ENCODE results near the gene ZNF443.
"Not testable (repeated sequence)": the region's sequence is repeated elsewhere in the genome, so short reads cannot be mapped to it uniquely, and the experiment has no call there.

The ZNF443 gene
- total RNA-seq, result 4.6 to 11.5 (median 4.7) reads per million in 3 experiments

DNA sequence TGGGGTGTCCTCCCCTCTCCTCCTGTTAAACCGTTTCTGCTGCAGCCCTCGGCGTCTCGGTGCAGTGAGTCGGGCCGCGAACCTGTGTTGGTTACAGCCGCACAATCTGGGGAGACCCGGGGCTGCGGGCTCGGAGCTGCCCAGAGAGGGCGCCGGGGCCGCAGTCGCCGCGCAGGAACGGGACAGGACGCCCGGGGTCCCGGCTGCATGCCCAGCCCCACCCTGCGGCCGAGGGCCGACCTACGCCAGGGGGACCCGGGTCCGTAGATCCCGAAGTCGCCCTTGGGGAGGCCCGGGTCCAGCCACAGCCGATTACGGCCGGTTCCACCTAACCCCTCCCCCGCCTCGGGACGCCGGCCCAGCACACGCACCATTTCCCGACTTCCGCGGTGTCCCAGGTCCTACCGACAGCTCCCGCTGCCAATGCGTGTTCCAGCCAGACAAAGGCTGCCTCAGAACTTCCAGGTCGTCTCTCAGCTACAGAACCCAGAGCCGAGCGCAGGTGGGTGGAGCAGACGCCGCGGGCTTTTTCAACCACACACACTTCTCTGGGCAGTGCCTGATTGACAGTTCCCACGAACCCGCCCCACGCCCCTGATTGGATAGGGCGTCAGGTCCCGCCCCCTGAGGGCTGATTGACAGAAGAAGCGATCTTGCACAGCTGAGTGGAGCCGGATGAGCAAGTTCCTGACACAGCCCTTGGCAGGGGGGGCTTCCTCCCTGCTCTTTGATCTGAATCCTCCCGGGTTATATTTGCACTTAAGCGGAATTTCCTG is at the start of gene ZNF443:
ZNF443 (minus strand) TSS at position 481 of the 776 bp plus-strand sequence; CDS start at position 374, 107 bp downstream.
- peak; percentile 97 for DNase-seq

DNA sequence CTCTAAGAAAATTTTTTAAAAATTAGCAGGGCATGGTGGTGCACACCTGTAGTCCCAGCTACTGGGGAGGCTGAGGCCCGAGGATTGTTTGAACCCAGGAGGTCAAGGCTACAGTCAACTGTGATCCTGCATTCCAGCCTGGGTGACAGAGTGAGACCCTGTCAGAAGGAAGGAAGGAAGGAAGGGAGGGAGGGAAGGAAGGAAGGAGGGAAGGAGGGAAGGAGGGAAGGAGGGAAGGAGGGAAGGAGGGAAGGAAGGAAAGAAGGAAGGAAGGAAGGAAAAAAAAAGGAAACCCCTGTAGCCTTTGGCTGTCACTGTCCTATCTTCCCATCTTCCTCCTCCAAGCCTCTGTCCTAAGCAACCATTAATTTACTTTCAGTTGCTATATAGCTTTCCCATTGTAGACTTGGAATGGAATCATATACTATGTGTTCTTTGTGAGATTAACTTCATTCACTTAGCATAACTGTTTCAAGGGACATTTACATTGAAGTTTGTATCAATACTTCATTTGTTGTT is 45.5 kb upstream of the ZNF443 start:
- not testable (repeated sequence) for DNase-seq

DNA sequence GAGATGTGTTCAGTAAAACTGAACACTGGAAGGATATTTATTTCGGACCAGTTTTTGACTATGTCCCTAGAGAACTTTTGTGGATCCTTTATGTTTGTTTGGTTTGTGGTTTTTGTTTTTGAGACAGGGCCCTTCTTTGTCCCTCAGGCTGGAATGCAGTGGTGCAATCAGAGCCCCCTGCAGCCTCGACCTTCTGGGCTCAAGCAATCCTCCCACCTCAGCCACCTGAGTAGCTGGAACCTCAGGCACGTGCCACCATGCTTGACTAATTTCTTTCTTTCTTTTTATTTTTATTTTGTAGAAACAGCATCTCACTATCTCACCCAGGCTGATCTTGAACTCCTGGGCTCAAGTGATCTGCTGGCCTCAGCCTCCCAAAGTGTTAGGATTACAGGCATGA is 44.8 kb upstream of the ZNF443 start:
- DNase-seq, result no peak

DNA sequence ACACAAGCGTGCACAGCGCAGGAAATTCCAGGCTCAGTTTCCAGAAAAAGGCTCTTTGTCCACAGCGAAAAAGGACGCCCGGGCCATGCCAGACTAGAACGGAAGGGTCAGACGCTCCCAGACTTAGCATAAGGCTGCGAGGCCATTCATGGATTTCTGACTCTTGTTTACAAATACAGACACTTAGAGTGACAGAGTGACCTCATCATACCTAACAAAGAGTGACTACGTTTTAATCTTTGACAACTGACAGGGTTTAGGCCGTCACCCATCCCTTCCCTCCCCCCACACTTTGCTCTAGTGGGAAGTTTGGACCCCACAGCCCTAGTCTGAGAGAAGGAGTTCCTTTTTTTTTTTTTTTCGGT is 44.2 kb upstream of the ZNF443 start:
- DNase-seq, result no peak

DNA sequence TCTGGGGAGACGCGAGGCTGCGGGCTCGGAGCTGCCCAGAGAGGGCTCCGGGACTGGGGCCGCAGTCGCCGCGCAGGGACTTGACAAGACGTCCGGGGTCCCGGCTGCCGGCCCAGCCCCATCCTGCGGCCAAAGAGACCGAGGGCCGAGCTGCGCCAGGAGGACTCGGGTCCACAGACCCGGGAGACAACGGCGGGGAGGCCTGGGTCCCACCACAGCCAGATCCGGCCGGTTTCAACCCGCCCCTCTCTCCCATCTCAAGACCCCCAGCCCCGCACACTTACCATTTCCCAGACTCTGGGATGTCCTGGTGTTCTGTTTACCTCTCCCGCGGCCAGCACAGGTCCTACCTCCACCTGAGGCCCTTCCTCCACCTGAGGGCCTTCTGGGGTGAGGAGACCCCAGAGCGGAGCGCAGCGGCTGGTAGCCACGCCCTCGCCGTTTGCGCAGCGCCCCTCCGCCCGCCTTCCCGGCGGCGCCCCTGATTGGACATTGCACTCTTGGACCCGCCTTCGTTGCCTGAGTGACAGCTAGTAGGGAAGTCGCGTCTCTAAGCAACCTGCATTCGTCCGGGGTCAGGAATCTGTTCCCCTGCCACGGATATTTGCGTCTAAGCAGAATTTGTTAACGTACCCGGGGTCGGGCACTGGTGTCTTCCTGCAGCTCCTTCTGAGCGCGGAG is 43.7 kb upstream of the ZNF443 start, which contains the start of gene ZNF709:
ZNF709 (minus strand) TSS at position 446 of the 681 bp plus-strand sequence; CDS start at position 287, 159 bp downstream.
- peak; percentile 82 for DNase-seq

DNA sequence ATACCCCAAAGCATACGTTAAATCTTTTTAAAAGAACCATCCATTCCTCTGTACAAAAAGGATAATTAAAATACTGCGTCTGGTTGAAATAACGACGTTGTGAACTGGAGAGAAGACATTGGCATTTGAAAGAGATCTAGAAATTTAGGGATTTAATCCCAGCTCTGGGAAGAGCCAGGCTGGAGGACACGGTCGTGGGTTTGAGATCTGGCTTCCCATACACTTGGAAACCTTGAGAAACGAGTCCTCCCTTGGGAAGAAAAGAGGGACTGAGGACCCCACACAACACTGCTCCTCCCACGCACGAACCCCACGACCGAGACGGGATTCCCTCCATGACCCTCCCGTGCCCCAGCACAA is 43.2 kb upstream of the ZNF443 start:
- DNase-seq, result no peak

DNA sequence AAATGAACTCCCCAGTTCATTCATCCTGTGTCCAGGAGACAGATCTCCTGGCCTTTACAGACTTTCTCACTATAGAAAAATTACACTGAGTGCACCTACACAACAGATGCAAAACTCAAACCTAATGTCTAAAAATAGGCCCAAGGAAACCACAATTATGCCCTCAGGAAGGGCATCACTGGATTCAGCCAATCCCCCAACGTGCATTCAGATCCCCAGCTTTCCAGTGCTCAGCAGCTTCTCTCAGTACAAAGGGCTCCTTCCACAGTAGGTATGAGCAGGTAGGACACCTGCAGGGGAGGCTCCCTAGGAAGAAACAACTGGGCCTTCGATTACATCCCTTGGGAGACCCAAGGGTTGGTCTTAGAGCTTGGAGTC is 41.7 kb upstream of the ZNF443 start:
- no peak for DNase-seq

DNA sequence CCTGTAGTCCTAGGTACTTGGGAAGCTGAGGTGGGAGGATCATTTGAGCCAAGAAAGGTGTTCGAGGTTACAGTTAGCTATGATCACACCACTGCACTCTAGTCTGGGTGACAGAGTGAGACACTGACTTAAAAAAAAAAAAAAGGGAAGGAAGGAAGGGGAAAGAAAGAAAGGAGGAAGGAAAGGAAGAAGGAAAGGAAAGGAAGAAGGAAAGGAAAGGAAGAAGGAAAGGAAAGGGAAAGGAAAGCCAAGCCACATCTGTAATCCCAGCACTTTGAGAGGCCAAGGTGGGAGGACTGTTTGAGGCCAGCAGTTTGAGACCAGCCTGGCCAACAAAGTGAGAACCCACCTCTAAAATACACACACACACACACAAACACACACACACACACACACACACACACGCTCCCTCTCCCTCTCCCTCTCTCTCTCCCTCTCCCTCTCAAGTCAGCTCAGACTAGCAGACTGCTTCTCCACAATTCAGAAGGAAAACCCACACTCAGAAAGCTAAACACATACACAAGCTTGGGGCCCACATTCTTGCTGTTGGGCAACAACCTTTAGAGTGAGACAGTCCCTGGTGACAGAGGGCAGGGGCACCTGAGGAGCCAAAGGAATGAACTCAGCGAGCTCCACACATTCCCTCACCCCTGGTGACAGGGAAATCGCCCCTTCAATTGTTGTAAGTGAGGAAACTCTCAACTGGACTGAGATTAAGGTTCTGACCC is 41.1 kb upstream of the ZNF443 start:
- no peak for DNase-seq

DNA sequence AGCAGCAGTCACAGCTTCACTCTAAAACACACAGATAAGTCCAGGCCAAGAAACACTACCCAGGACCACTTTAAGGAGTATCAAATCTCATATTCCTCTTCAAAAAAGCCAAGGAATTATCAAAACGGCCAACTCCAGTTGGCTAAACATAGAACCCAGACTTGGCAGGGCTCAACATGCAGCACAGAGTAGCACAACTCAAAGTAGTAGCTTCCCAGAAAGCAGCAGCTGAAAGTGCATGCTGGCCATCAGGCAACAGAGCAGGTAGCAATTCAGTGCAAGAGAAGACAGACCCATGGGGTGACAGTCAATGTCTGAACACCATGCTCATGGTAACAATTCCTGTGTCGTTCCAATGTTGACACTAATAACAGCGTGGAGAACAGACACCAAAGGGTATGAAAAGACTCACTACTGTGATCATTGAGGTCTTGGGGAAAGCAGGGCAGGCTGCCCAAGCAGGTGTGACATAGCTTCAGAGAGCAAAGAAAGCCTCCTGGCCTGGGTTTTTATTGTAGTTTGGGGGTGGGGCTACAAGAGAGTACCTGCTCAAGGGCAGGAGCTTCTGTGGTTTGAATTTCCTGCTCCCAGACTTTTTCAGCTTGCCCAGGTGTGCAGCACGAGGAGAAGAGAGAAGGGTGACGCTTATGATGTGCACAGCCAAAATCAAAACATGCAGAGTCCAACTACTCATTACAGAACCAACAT is 37.6 kb upstream of the ZNF443 start:
- peak; percentile 3 for DNase-seq

DNA sequence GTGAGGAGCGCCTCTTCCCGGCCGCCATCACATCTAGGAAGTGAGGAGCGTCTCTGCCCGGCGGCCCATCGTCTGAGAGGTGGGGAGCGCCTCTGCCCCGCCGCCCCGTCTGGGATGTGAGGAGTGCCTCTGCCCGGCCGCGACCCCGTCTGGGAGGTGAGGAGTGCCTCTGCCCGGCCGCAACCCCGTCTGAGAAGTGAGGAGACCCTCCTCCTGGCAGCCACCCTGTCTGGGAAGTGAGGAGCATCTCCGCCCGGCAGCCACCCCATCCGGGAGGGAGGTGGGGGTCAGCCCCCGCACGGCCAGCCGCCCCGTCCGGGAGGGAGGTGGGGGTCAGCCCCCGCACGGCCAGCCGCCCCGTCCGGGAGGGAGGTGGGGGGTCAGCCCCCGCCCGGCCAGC is 26.8 kb upstream of the ZNF443 start:
- not testable (repeated sequence) for DNase-seq

DNA sequence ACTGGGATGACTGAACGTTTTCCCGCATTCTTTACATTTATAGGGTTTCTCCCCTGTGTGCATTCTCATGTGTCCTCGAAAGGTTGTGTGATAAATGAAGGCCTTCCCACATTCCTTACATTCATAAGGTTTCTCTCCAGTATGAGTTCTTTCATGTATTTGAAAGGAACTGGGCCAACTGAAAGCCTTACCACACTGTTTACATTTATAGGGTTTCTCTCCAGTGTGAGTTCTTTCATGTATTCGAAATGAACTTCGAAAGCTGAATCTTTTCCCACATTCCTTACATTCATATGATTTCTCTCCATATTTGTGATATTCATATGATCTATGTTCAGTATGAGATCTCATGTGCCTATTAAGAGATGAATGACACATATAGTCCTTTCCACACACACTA is 24.4 kb upstream of the ZNF443 start:
- DNase-seq, result no peak

DNA sequence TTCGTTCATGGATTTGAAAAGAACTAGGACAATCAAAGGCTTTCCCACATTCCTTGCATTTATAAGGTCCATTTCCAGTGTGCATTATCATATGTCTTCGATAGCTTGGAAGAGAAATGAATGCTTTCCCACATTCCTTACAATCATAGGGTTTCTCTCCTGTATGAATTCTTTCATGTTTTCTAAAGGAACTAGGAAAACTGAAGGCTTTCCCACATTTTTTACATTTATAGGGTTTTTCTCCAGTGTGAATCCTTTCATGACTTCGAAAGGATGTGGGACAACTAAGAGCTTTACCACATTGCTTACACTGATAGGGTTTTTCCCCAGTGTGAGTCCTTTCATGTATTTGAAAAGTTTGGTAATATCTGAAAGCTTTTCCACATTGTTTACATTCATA is 23.9 kb upstream of the ZNF443 start:
- DNase-seq, result no peak

DNA sequence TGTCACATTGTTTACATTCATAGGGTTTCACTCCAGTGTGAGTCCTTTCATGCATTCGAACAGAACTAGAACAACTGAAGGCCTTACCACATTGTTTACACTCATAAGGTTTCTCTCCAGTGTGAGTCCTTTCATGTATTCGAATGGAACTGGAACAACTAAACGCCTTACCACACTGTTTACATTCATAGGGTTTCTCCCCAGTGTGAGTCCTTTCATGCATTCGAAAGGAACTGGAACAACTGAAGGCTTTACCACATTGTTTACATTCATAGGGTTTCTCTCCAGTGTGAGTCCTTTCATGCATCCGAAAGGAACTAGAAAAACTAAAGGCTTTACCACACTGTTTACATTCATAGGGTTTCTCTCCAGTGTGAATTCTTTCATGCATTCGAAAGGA is 23.3 kb upstream of the ZNF443 start:
- not testable (repeated sequence) for DNase-seq

DNA sequence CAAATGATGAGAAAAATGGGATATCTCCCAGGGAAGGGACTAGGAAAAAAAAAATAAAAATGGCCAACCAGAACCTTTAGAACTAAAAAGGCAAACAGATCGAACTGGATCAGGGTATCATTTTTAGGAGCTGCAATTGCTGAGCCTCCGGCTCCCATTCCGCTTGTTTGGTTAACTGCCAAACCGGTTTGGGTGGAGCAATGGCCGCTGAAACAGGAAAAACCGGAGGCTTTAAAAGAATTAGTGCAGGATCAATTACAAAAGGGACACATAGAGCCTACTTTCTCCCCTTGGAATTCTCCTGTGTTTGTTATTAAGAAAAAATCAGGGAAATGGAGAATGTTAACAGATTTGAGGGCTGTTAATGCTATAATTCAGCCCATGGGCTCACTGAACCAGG is 12.7 kb upstream of the ZNF443 start:
- DNase-seq, result no peak

DNA sequence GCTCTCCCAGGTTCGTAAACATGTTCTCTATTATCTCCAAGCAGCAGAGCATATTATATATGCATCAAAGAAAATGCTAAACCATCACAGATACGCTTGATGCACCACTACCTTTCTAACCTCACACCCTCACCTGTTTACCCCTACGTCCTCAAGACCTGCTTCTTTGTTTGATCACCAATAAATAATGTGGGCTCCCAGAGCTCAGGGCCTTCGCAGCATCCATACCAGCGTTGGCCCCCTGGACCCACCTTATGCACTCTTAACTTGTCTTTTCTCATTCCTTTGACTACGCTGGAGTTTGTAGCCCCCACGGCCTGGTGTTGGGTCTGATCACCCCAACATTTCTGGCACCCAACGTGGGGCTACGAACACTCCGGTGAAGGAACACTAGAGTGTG is 10.0 kb upstream of the ZNF443 start:
- no peak for DNase-seq

DNA sequence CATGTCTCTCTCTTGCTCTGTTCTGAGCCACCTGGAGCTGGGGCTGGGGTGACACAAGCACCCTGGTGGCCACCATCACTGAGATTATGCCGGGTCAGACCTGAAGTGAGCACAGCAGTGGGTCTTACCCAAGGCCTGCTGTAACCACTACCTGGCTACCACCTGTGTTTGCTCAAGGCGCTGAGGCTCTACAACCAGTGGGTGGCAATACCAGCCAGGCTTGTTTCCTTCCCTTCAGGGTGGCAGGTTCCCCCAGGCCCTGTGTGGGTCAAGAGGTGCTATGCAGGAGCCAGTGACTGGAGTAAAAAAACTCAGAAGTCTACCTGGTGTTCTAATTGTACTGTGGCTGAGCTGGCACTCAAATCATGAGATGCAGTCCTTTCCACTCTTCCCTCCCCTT is 8.0 kb upstream of the ZNF443 start:
- DNase-seq, result no peak

DNA sequence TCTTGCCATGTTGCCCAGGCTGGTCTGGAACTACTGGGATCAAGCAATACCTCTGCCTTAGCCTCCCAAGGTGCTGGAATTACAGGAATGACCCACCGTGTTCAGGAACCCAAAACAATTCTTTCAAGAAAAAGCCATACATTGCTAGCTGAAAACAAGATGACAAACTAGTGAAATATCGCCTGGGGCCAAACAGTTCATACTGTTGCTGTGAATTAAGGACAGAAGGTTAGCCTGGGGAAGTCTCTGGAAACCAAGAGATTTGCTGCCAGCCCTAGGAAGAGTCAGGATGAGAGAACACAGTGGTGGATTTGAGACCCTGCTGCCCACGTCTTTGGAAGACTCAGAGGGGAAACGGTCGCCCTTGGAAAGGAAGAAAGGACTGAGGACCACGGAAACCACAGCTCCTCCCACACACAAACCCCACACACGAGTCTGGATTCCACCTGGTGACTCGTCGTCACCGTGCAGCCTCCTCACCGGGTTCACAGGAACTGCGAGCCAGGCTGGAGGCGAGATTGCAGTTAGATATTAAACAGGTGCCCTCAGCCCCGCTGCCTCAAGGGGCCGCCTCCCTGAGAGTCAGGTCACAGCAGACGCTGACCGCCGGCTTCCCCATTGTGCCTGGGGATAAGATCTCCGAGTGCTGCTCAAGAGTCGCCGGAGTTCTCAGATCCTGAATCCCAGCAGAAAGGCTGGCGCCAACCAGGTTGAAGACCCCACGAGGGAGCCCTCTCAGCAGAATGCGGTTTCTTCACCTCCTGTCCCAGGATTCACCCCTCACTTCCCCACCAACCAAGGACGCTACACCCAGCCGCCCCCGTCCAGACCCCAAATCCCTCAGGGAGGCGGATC is 908 bp downstream of the ZNF443 start:
- peak; percentile 24 for DNase-seq

DNA sequence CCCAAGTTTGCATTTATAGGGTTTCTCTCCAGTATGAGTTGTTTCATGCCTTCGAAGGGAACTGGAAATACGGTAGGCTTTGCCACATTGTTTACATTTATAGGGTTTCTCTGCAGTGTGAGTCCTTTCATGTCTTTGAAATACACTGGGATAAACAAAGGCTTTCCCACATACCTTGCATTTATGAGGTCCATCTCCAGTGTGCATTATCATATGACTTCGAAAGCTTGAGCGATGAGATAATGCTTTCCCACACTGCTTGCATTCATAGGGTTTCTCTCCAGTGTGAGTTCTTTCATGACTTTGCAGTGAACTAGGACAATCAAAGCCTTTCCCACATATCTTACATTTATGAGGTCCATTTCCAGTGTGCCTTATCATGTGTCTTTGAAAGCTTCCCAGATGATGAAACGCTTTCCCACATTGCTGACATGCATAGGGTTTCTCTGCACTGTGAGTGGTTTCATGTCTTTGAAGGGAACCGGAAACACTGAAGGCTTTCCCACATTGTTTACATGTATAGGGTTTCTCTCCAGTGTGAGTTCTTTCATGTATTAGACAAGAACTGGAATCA is 10.0 kb downstream of the ZNF443 start:
- DNase-seq, result not testable (repeated sequence)

DNA sequence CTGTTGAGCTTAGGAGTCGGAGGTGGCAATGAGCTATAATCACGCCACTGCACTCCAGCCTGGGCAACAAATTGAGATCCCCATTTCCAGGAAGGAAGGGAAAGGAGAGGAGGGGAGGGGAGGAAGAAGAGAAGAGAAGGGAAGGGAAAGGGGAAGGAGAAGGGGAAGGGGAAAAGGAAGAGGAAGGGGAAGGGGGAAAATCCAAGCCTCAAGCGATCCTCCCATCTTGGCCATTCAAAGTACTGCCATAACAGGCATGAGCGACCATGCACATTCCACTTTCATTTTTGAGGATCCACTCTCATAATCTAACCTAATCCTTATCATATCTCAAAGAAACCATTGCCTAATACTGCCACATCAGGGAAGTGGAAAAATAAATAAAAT is 14.9 kb downstream of the ZNF443 start:
- DNase-seq, result no peak

DNA sequence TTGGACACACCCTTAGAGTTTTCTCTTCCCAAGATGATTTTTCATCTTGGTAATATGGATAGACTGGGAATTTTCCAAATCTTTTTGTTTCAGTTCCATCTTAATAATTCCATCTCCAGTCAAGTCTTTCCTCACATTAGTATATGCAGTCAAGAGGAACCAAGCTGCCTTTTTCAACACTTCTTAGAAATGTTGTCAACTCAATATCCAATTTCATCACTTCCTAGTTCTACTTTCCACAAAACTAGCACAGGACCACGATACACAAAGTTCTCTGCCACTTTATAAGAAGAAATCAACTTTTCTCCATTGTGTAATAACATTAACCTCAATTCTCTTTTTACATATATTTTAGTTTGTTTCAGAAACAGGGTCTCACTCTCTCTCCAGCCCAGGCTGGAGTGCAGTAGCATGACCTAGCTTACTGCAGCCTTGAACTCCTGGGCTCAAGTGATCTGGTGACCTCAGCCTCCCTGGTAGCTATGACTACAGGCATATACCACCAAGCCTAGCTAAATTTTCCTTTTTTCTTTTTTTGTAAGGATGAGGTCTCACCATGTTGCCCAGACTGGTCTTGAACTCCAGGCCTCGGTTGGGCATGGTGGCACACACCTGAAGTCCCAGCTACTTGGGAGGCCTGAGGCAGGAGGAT is 15.5 kb downstream of the ZNF443 start:
- no peak for DNase-seq

DNA sequence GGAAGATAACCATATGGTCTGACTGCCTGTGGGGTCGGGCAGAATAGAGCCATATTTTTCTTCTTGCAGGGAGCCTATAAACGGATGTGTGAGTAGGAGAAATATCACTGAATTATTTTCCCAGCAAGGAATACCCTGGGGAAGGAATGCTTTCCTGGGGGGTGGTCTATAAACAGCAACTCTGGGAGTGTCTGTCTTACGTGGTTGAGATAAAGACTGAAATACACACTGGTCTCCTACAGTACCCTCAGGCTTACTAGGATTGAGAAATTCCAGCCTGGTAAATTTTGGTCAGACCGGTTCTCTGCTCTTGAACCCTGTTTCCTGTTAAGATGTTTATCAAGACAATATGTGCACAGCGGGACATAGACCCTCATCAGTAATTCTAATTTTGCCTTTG is 23.5 kb downstream of the ZNF443 start:
- not testable (repeated sequence) for DNase-seq
